ENCODE results near the gene HAP1.
A peak's percentile ranks its signal among the peaks of the same experiment; 100 is the strongest.

DNA sequence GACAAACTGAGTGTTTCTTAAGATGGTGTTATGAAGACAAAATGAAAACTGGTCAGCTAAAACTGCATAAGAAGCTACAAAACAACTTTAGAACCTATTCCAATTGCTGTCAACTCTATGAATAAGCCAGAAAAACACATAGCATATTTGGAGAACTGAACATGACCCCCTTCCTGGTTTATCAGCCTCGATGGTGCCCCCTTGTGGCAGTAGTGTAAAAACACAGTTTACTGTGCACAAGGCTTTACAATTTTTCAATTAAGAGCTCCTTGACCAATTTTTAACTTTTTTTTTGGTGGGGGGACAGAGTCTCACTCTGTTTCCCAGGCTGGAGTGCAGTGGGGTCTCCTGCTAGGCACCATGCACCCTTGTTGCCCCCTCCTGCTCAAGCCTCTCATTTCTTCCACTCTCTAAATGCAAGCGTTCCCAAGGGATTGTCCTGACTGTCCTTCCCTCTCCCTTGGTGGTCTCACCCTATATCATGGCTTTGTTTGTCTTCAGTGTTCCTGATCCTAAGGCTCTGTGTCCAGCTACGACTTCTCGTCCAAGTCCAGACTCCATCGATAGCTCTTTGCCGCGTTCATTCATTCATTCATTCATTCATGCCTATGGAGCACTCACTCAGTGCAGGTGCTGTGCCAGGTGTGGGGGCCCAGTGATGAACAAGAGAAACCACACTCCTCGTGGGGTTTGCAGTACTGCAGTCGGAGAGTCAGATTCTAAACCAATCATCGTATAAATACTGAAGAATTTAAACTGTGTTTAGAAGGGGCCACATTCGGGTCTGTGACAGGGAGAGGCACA lies 38.3 kb downstream of the HAP1 start:
- TF ChIP-seq, protein P1, sequence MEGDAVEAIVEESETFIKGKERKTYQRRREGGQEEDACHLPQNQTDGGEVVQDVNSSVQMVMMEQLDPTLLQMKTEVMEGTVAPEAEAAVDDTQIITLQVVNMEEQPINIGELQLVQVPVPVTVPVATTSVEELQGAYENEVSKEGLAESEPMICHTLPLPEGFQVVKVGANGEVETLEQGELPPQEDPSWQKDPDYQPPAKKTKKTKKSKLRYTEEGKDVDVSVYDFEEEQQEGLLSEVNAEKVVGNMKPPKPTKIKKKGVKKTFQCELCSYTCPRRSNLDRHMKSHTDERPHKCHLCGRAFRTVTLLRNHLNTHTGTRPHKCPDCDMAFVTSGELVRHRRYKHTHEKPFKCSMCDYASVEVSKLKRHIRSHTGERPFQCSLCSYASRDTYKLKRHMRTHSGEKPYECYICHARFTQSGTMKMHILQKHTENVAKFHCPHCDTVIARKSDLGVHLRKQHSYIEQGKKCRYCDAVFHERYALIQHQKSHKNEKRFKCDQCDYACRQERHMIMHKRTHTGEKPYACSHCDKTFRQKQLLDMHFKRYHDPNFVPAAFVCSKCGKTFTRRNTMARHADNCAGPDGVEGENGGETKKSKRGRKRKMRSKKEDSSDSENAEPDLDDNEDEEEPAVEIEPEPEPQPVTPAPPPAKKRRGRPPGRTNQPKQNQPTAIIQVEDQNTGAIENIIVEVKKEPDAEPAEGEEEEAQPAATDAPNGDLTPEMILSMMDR (IDR thresholded peaks at IDR 0.05), result peak; percentile 90
- TF ChIP-seq EP300 (IDR thresholded peaks at IDR 0.05; ENCODE audit: borderline replicate concordance in 1 of 2, low read depth in 1 of 2, low read length in 1 of 2), result no peak
- TF ChIP-seq MXI1 (IDR thresholded peaks at IDR 0.05; ENCODE audit: low read depth, low read length), result no peak
- TF ChIP-seq POLR2AphosphoS5 (IDR thresholded peaks at IDR 0.05; ENCODE audit: low read depth, low read length), result no peak
- TF ChIP-seq EZH2phosphoT487 (IDR thresholded peaks at IDR 0.05; ENCODE audit: borderline replicate concordance, low read depth), result no peak
- TF ChIP-seq RXRA (IDR thresholded peaks at IDR 0.05; ENCODE audit: borderline replicate concordance, low read depth), result no peak
- no peak for TF ChIP-seq RFX5 (IDR thresholded peaks at IDR 0.05; ENCODE audit: low read length)
- no peak for TF ChIP-seq USF2 (IDR thresholded peaks at IDR 0.05; ENCODE audit: borderline replicate concordance, low read depth, low read length)
- no peak for TF ChIP-seq PBX3 (IDR thresholded peaks at IDR 0.05)
- no peak for TF ChIP-seq GABPA (IDR thresholded peaks at IDR 0.05; ENCODE audit: low read depth)
- TF ChIP-seq, protein P2, sequence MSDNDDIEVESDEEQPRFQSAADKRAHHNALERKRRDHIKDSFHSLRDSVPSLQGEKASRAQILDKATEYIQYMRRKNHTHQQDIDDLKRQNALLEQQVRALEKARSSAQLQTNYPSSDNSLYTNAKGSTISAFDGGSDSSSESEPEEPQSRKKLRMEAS (IDR thresholded peaks at IDR 0.05; ENCODE audit: low read depth), result no peak
- no peak for TF ChIP-seq YY1 (IDR thresholded peaks at IDR 0.05; ENCODE audit: low read depth)

Data from SK-N-SH (cell line).